Right ventricle myocardium superior (tissue), 1 donor: Measurements from ENCODE around the gene EP400. TPM values are rescaled to one million over a fixed set of nuclear protein-coding genes. Genes with fewer than 3 reads are reported as not detected.
"Not testable (repeated sequence)": the region's sequence is repeated elsewhere in the genome, so short reads cannot be mapped to it uniquely, and the experiment has no call there.

Experiments used
- ATAC-seq: fragments of 200-7000 bp; cut with Tn5 transposase; one replicate; pipeline ENCODE4 v1.9.1; 2020; ENCODE audit warnings: mild to moderate bottlenecking; ENCODE audit not compliant: poor library complexity
- DNase-seq: peaks from one replicate; pipeline ENCODE4 v3.0.0-alpha.2; 2020
- intact Hi-C: fragments of 100-400 bp; cut with DNase I; formaldehyde crosslinking; loops from one replicate; pipeline ENCODE4 v1.11.2; 2022
- total RNA-seq: library from RNA; stranded (reverse); fragmentation: NEBNext Ultra II Directional; extraction: Animal tissue kit (Norgen Biotek cat#: 25700); gene quantifications from one replicate; pipeline ENCODE4 v1.2.1, GENCODE V29; 2021
- donor health status: DM: no; HTN: yes; CAD: no; lungs with severe emphysema.

Gene EP400
- total RNA-seq, 1 donor from 2014 or later = 12.3 TPM

DNA sequence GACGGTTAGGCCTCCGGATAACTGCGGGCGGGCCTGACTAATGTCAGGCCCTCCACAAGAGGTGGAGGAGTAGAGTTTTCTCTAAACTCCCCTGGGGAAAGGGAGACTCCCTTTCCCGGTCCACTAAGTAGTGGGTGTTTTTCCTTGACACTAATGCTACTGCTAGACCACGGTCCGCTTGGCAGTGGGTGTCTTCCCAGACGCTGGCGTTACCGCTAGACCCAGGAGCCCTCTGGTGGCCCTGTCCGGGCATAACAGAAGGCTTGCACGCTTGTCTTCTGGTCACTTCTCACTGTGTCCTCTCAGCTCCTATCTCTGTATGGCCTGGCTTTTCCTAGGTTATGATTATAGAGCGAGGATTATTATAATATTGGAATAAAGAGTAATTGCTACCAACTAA is 102.0 kb downstream of the EP400 start:
- ATAC-seq, intact Hi-C loops, DNase-seq: not testable (repeated sequence)

DNA sequence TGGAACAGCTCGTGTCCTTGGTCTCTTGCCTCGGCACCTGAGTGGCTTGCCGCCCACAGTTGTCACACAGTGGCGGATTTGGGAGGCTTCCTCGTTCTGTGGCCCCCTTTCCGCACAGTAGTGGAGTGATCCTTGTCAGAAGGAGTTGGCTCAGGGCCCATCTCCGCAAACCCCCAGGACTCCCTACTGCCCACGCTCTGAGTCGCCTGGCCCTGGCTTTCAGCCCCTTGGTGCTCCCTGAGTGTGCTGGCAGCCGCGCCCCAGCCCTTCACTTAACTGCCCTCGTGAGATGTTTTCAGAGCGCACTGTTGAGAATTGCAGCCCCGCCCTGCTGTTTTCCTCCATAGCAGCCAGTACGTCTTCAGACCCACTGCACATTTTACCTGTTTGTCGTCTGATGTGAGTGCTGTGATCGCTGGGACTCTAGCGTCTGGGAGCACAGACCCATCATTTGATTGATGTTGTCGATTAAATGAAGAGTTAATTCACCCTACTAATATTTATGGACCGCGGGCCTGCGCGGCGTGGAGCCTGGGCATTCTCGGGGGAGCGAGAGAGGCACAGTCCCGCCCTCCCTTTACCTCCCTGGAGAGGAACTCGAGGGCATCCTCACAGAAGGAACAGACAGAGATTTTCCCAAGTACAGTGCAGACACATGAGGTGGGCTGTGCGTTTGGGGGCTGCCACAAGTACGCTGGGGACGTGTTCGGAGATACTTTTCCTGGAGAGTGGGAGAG is 102.6 kb downstream of the EP400 start:
- intact Hi-C loops = no loop called here
- ATAC-seq = no peak
- no peak for DNase-seq

DNA sequence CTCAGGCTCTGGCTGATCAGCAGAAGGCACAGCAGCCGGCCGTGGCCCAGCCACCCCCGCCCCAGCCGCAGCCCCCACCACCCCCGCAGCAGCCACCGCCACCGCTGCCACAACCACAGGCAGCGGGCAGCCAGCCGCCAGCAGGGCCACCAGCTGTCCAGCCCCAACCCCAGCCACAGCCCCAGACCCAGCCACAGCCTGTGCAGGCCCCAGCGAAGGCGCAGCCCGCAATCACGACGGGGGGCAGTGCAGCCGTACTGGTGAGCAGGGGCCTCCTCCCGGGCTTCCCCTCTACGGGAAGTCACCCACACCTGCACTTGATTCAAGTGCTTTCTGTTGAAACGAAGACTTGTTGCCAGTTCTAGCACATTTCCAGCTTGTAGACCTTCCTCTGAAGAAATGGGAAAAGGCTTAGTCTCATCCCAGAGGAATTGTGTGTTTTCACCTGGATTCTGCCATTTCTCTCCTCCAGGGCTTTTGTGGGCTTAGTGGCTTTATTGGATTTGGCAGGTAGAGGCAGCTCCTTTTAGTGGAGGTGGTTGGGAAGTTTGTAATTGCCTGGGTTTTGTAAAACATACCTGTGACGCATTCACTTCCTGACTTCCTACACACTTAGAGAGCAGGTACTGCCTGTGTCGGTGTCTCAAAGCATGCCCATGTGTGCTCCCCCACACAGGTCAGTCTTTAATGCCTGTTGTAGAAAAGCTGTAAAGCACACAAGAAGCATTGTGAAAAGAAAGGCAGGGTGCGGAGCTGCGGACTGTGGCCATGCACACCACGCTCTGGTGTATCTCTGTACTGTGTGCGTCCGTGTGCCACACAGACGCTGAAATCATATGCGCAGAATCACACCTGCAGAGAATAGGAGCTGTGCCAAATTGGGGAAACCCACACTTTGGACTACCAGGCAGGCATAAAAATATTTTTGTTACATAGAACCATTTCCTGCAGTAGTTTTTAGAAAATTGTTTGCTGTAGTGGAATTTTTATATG is 103.9 kb downstream of the EP400 start:
- DNase-seq = no peak
- no peak for ATAC-seq
- intact Hi-C loops = no loop called here

DNA sequence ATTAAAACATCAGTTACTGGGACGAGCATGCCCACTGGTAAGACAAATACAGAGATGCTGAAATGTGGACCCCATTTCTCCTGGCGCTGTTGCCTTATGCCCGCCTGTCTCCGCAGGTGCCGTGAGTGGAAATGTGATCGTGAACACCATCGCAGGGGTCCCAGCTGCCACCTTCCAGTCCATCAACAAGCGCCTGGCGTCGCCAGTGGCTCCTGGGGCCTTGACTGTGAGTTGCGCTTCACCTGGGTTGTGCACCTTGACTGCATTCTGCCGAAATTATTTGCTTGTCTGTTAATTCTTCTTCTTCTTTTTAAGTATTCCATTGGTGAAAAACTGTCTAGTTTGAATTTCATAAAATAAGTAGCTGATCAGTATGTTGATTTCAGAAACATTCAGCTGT is 105.2 kb downstream of the EP400 start:
- intact Hi-C loops = no loop called here
- ATAC-seq (no peak), DNase-seq (no peak)

DNA sequence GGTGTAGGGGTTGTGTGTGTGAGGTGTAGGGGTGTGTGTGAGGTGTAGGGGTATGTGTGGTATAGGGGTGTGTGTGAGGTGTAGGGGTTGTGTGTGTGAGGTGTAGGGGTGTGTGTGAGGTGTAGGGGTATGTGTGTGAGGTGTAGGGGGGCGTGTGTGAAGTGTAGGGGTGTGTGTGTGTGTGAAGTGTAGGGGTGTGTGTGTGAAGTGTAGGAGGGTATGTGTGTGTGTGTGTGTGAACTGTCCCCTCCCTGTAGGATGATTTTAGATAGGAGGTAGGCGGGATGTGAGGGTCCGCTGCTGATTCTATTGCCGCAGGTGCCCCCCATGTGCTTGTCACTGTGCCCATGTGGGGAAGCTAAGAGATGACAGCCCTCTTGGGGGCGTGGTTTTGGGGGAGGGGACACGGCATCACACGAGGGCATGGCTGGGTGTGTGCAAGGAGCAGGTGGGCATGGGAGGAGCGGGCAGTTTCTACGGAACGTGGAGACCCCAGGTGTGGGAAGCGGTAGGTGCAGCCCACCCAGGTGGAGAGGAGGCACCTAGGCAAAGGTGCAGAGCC is 105.9 kb downstream of the EP400 start:
- intact Hi-C loops = no loop called here
- no peak for ATAC-seq
- no peak for DNase-seq

DNA sequence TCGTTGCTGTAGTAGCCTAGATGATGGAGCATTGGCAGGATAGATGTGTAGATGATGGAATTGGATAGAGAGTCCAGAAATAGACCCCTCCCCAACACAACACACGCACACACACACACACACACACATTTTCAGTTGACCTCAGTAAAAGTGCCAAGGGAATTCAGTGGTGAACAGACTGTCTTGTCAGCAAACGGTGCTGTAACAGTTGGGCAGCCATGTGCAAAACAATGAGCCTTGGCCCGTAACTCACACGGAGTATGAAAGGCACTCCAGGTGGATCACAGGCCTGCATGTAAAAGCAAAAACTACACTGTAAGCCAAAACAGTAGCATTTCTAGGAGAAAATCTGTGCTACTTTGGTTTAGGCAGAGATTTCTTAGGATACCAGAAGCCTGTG is 106.6 kb downstream of the EP400 start:
- no peak for ATAC-seq
- no peak for DNase-seq
- intact Hi-C loops = no loop called here

DNA sequence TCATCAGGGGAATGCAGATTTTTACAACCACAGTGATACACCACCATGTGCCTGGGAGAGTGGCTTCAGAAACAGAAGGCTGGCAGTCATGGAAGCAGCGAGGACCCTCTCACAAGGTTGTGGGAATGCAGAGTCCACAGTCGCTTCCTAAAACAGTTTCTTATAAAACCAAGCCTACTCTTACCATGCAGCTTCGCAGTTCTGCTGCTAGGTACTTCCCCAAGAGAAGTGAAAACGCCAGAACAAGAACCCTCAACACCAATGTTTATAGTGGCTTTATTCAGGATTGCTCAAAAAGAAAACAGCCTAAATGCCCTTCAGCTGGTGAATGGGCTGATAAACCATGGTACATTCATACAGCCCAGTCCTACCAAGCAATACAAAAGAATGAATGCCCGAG is 107.2 kb downstream of the EP400 start:
- no peak for ATAC-seq
- intact Hi-C loops = no loop called here
- DNase-seq = no peak

DNA sequence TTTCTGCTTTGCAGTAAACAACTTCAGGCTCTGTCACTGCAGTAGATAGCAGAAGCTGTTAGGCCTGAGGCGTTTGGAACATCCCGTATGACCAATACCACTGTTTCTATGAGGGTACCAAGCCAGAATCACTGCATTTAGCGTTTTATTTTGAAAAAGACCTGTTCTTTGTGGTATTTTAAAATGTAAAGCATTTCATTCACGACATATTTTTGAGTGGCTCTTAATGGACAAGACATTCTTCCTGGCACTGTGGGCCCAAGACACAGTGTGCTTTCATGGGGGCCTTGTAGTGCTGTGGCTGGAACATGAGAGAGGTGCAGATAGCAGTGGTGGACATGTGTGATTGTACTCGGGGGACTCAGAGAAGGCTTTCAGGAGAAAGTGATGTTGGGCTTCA is 107.9 kb downstream of the EP400 start:
- no peak for ATAC-seq
- intact Hi-C loops = no loop called here

DNA sequence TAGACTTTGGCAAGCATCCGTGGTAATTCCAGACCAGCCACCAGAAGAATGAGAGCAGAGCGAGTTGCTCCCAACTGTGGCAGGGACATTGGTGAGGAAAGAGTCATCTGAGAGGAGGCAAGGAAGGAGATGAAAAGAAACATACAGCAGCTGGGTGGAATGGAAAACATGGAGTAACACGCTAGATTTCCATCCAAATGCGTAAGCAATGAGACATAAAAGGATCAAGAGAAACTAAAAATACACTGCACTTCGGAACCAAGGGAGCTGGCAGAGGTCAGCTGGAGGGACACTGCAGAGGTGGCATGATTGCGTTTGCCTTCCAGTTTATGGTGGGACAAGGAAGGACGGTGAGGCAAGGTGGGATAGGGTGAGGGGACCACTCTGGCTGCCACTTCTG is 111.5 kb downstream of the EP400 start:
- ATAC-seq (peak; percentile 22), DNase-seq (no peak)
- intact Hi-C loops = no loop called here

More for the DNA sequence above, 107.9 kb downstream of the EP400 start:
- no peak for DNase-seq

DNA sequence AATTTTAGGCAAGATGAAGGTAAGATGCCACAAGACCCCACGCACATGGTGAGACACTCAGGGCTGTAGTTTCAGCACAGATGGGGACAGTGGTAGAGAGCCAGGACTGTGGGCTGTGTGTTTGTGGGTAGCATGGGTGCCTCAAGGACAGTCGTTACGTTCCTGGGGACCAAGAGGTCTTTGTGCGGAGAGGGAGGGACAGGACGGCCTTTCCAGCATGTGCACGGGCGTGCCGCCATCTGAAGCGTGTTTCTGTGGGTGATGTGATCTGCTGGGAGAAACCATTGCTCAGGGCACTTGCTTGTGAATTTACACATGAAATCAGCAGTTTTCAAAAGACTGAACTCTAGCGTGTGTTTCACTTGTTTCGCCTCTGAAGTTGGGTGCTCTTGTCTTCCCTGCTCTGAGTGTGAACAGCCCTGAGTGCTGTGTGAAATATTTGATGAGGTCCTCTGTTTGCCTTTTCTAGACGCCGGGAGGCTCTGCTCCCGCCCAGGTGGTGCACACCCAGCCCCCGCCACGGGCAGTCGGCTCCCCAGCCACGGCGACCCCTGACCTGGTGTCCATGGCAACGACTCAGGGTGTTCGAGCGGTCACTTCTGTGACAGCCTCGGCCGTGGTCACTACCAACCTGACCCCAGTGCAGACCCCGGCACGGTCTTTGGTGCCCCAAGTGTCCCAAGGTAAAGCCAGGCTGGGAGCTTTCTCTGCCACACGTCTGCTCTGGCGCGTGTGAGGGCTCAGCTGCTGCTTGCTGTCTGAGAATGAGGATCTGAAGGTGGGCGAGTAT is 112.1 kb downstream of the EP400 start:
- DNase-seq = no peak
- ATAC-seq = no peak
- intact Hi-C loops = no loop called here

DNA sequence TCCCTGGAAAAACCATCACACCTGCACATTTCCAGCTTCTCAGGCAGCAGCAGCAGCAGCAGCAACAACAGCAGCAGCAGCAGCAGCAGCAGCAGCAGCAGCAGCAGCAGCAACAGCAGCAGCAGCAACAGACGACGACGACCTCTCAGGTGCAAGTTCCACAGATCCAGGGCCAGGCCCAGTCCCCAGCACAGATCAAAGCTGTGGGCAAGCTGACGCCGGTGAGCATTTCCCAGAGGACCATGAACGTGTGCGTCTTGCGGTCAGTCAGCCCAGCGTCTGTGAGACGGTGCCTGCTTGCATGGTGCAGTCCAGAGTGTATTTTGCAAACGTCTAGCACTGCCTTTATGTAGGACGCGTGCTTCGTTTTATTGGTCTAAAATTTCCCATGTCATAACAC is 112.7 kb downstream of the EP400 start:
- DNase-seq = no peak
- intact Hi-C loops = no loop called here
- ATAC-seq = no peak

DNA sequence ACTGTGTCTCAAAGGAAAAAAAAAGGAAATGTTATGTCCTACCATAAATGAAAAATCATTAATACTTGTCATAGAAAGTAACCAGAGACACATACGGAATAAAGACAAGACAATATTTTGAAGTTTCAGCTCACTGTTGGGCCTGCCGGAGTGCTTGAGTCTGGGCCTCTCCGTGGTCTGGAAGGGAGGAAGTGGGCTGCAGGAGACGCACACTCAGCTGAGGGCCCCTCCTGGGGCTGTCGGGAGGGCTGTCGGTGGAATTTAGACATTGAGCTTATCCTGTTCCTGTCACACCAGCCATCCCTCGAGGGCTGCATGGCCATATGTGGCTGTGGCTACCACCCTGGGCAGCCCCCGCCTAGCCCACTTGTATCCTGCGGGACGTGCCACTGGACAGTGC is 113.7 kb downstream of the EP400 start:
- intact Hi-C loops = no loop called here
- no peak for ATAC-seq
- DNase-seq = no peak

DNA sequence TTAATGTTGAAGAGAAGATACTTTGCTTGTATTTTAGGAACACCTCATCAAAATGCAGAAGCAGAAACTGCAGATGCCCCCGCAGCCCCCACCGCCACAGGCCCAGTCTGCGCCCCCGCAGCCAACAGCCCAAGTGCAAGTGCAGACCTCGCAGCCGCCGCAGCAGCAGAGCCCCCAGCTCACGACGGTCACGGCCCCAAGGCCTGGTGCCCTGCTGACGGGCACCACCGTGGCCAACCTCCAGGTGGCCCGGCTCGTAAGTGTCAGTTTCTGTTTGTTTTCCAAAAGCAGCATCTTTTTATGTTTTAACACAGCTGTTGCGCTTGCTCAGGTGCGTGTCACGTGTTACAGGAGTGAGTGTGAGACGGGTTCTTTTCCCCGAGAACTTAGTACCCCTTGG is 114.9 kb downstream of the EP400 start:
- DNase-seq (no peak), ATAC-seq (no peak)
- intact Hi-C loops = no loop called here

DNA sequence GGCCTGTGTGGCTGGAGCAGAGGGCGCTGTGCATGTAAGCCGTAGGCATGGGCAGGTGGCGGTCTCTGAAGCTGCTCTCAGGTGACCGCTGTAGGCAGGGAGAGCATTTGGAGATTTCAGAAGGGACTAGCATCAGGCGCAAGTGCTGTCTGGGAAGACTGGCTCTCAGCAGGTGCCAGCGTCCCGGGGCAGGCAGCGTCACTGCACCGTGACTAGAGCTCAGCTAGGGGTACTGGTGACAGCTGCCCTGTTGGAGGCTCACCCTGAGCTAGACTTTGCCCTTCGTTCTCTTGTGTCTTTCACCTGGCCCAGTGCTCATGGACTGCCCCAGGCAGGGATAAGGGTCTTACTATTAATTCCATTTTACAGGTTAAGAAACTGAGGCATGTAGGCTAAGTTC is 115.5 kb downstream of the EP400 start:
- intact Hi-C loops = no loop called here
- ATAC-seq (no peak), DNase-seq (no peak)

DNA sequence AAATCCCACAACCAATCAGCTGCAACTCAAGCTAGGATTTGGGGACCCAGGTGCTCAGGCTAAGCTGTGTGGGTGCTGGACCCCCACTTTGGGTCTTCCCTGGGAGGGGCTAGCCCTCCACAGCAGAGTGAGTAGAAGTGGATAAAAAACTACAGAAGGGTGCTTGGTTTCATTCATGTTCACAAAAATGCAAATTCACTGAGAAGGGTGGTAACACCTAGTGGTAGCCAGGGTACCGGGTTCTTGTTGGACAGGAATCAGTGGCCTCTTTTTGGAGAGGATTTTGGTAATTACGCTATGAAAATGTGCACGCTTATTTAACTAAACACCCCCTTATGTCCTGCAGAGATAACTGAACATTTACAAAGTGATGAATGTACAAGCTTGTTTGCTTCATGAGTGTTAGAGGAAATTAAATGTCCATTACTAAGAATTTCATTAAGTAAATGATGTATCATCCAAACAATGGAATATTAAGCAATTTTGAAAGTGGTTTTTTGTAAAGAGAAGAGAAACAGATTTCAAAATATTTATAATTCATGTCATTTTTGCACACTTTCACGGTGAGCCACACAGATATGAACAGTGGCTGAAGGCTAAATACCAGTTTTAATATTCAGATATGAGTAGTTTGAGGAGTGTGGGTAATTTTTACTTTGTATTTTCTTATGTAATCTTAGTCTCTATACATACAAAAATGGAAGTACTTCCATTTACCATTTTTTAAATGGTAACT is 116.0 kb downstream of the EP400 start:
- DNase-seq (no peak), ATAC-seq (no peak)
- intact Hi-C loops = no loop called here

DNA sequence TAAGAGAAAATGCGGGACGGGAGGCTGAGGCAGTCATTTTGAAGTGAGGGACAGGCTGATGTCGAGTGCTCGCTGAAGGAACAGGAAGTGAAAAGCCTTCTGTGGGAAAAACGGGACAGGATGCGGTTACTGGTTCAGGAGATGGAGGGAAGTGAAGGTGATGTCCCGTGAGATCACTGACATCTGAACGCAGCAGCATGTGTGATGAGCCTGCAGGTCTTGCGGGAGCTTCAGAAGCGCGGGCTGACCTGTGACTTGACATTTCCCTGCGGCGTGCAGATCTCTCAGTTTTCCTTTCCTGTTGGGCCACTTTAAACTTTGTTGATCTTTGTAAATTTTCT is 116.6 kb downstream of the EP400 start:
- DNase-seq = no peak
- ATAC-seq = no peak
- intact Hi-C loops = no loop called here

DNA sequence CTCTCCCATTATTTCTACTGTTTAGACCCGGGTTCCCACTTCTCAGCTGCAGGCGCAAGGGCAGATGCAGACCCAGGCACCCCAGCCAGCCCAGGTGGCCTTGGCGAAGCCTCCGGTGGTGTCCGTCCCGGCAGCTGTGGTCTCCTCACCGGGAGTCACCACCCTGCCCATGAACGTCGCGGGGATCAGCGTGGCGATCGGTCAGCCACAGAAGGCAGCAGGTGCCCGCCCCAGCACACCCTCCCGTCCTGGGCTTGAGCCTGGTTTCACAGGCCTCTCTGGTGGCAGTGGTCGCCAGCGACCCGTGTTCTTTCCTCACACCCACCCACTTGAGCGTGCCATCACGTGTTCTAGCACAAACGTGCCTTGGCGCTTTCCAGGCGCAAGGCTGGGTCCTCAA is 117.0 kb downstream of the EP400 start:
- intact Hi-C loops = no loop called here
- DNase-seq (no peak), ATAC-seq (no peak)

DNA sequence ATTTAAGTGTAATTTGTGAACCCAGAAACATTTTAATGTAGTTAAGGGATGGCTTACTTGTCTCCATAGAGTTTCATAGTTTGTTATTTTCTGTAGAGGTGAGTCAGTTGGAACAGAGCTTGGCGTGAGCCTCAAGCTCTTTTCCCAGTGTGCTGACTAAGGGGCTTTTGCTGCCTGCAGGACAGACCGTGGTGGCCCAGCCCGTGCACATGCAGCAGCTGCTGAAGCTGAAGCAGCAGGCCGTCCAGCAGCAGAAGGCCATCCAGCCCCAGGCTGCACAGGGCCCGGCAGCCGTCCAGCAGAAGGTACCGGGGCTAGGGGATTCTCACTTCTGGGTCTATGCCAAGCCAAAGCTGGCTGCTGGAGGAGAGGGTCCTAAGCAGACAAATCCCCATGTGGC is 117.4 kb downstream of the EP400 start:
- ATAC-seq = no peak
- intact Hi-C loops = no loop called here
- DNase-seq = no peak
